GM21619 (cell line): ENCODE results near the gene KLF13.
"Not testable (repeated sequence)": the region's sequence is repeated elsewhere in the genome, so short reads cannot be mapped to it uniquely, and the experiment has no call there.

Experiments used
- ATAC-seq: cut with Tn5 transposase; IDR thresholded peaks from one replicate; pipeline ENCODE4 v1.9.1; 2021; ENCODE audit not compliant: unreplicated experiment

KLF13 gene

DNA sequence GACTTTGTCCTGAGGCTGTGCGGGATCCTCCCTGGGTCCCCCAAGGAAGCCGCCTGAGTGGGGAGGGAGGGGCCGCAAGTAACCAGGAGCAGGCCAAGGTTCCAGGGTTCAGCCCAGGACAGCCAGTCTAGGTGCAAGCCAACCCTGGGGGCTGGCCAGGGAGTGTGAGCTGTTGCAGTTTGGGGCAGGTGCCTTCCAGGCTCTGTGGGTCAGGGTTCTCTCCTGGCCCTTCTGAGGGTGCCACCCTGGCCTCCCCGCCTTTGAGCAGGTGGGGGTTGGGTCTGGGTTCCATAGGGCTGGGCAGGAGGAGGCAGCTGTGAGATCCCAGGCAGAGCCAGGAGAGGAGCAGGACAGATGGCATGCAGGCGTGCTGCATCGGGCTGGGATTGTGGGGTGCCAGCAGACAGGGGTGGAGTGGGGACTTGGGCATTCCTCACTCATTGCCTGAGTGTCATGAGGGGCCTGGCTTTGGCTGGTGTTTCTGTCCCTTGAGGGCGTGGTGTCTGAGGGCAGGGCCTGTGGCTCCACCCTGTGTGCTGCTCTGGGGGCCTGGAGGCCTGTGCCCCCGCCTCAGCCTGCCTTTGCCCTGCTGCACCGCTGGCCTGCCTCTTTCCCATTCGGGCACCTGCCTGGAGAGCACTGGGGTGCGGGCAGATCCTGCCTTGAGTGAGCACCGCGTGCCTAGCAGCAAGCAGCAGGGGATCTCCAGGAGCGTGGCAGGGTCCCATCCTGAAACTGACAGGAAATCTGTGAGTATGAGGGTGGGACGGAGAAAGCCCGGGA, 18.4 kb downstream of the KLF13 start:
- ATAC-seq, result peak; percentile 39

DNA sequence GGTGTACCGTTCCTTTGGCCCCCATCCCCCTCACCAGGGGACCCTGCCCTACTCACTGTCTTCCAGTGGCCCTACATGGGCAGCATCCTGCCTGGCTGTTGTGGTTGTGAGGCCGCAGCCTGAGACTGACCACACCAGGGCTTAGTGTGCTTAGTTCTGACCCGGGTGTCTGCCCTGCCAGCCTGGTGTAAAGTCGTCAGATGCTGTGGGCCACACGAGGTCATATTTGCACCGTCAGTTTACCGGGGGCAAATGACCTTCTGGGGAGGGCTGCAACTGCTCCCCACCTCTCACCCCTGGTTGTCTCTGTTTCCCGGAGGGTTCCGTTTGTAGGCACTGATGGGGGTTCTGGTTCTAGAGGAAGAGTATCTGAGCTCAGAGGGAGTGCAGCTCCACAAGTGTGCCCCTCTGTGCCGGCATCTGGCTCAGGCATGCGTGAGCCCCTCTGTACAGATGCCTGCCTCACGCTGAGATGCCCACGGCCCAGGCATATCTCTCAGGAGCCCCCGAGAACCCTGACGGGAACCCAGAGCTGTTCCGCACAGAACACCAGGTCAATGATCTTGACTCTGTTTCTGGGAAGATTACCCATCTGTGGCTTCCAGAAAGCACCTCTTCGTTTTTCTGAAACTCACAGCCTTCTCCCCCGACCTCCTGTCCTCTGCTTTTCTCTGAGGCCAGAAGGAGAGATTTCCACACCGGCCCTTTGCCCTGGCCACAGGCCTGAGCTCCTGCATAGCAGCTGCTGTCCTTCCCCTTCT, 19.2 kb downstream of the KLF13 start:
- peak; percentile 28 for ATAC-seq

DNA sequence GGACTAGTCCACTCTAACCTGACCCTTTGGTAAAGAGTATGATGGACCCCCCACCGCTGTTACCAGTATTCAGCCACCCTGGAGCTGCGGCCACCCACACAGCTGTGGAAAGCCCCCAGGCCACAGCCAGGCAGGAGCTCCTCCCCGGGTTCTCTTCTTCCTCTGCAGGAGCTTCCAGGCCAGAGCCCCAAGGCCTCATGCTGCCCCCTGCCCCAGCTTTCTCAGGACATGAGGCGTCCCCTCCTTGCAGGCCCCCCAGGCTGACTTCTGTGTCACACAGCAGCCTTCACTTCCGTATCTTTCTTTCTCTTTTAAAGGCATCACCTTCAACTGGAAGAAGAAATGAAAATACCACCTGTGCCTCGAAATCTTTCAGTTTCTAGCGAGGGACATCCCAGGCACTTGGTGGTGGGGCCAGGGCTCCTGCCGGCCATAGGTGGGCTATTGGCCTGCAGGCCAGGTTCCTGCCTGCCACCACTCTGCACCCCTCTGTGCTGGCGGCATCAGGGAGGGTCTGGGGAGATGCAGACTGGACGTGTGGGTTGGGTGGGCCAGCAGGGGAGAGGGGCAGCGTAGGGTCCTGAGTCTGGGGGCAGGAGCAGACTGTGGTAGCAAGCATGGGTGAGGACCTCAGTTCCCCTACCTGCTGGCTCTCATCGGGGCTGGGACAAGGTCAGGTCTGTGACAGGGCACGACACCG, 19.9 kb downstream of the KLF13 start:
- ATAC-seq, result peak; percentile 41

DNA sequence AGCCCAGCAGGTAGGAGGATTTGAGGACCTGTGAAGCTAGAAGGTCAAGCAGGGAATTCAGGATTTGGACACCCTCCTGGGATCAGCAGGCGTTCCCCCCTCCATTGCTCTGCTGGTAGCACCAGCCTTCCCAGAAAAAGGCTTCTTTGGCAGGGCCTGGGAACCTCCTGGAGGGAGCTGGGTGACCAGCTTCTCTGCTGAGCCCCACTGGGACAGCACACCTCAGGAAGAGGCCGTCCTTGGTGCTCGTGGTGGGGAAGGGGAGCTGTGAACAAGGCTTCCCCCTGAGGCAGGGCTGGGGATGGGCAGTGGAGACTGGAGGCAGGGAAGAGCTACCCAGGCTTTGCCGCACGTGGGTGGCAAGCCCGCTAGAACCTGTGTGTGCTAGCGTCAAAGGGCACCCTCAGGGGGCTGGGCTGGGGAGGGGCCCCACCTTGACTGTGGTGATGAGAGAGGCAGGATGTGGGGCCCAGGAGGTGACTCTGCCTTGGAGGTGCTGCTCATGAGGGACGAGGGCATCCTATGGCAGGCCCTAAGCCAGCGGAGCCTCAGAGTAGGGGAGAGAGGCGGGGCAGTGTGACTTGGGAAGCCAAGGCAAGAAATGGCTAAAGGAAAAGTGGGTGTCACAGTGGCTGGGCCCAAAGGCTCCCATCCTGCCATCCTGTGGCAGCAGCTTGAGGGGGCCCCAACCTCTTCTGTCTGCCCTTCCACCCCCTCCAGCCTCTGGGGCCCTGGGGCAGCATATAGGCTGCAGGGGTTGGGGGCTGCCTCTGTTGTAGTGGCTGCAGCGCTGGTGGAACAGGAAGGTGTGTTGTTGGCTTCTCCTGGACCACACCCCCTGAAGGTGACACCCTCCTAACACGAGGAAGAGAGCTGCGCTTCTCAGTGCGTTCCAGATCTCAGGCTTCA, 20.7 kb downstream of the KLF13 start:
- ATAC-seq, result no peak

DNA sequence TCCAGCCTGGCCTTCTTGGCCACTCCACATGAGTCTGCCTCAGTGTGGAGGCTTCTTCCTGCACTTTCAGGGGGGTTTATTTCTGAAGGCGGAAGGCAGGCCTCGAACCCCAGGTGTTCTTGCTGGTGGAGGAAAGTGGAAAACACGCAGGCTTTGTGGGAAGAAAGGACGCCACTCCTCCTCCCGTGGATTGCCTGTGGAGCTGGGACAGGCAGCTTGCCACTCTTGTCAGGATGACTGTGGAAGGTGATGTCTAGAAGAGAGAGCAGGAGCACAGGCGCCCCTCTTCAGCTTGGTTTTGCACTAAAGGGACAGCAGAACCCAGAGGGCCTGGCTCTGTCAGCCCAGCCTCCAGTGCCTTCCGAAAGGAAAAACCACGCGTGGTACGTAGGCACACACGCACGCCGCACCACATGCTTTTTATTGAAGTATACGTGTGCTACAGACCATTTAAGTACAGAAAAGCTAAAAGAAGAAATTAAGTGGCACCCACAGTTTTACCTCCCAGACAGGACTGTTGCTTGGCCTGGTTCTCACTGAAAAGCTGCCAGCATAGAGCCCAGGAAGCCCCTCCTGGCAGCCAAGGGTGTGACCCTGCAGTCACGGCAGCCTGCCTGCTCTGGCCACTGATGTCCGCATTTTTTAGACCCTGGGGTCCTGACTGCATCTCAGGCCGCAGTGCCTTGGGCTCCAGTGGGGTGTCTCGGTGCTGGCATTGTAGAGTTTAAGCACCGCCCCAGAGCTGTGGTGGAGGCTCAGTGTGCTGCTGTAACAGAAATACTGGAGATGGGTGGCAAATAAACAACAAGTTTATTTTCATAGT, 21.6 kb downstream of the KLF13 start:
- no peak for ATAC-seq

DNA sequence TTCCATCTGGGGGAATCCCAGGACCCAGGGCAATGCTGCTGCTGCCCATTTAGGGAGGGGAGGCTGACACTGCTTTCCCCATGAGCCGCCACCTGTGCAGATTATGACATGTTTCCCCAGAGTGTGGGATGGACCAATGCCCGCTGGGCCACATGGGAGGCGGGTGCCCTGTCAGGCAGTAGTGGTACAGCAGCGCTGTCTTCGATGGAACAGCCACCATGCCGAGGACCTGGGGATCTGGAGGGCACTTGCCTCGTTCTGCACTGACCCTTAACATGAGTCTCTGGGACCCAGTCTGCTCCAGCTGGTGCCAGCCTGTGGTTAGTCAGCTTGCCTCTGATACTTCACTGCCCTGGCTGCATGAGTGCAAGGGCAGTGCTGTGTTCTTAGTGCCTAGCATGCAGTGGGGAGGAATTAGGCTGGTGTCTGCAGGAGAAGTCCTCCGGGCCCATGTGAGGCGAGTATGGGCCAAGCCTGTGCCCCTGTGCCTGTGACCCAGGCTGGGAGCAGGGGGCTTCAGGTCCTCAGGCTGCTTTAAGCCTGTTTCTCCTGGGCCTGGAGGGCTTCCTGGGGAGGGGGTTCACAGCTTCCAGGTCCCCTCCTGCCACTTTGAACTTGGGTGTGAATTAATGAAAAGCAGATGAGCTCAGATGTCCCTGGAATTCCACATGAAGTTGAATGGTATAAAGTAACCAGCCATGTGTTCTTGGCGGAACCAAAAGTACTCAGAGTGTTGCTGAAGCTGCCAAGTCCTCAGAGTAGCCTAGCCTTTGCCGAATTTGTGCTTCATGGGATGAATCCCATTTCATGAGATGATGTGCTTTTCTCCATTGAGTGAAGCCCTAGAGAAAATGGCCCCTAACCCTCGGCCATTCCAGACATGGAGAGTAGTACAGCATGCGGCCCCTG, 22.9 kb downstream of the KLF13 start:
- ATAC-seq, result no peak

DNA sequence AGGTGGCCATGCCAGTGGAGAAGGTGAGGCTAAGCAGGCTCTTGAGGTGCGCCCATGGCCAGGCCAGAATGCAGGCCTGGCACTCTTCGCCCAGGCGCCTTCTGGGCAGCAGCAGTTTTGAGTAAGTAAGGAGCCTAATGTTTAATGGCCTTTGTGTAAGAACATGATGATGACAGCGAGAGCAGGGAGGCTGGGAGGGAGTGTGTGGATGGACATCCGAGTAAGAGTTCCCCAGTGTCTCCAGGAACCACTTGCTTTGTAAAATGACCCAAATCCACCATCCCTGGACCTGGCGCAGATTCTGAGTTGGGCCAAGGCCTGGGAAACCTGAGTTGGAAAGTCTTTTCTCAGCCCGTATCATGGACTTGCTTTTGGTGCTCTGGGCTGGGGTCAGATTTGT, 24.1 kb downstream of the KLF13 start:
- ATAC-seq, result no peak

DNA sequence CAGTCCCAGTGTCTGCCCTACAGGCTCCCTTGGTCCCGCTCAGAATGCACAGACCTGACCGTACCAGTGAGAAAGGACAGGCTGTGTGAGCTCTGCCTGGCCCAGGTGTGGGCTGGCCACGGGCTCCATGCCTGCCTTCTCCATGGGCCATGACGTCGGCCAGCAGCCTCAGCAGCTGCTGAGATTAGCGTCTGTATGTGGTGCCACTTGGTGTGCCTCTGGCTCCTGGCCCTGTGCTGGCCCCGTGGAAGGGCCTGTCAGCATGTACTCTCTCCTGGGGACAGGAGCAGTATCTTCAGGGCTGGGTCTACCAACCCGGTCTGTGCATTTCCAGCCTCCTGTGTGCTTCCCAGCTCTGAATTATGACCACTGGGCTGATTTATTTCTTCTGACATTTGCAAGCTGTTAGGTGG, 25.7 kb downstream of the KLF13 start:
- ATAC-seq, result no peak

DNA sequence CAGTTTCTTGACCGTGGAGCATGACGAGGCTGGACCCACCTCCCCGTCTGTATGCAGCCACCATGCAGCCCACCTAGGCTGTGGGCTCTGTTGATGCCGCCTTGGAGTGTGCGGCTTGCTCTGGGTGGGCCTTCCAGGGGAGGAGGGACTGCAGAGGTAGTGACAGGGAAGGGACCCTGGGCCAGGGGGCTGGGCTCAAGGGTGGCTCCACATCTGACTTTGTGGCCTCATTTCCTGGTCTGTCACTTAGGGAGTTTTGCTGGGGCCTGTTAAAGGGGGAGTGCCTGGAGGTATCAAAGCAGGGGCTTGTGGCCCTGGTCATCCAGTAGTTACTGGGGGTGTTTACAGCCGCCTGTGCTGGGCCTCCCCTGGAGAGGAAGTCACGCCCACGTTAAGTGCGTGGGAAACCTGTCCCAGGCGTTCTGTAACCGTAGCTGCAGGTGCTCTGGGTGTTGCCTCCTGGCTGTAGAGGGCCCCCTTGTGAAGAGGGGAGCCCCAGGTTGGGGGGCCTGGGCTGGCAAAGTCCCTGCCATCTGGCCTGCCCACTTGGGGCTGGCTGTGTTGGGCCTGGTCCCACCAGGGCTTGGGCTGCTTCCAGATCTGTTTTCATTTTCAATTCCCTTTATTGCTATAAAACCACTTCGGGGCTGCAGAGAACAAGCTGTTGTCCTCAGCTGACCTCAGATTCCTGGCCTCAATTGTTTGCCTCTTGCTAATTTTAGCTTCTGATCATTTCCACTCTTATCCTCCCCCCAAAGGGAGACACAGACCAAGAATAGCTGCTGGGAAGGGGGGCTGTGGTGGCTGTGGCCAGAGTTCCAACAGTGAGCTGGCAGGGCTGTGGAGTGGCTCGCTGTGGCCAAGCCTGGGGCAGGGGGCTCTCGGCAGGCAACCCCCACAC, 26.5 kb downstream of the KLF13 start:
- peak; percentile 71 for ATAC-seq

DNA sequence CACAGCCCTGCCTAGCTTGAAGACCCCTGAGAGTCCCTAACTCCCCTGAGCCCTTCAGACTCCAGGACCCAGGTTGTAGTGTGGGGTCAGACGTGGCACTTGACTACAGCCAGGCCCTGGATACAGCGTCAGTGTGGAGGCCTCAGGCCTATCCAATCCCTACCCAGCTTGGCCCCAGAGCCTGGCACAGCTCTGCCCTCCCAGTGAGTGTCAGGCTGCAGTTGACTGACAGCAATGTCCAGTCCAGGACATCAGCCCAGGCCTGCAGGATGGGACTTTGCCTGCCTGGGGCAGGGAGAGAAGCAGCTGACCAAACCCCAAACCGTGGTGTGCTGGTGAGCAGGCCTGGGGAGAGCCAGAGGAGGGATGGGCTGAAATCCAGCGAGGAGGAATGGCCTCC, 27.3 kb downstream of the KLF13 start:
- ATAC-seq, result no peak

DNA sequence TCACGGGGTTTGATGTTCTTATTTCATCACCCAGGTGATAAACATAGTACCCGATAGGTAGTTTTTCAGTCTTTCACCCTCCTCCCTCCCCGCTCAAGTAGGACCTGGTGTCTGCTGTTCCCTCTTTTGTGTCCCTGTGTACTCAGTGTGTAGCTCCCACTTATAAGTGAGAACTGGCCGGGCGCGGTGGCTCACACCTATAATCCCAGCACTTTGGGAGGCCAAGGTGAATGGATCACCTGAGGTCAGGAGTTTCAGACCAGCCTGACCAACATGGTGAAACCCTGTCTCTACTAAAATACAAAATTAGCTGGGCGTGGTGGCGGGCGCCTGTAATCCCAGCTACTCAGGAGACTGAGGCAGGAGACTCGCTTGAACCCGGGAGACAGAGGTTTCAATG, 29.5 kb downstream of the KLF13 start:
- not testable (repeated sequence) for ATAC-seq

DNA sequence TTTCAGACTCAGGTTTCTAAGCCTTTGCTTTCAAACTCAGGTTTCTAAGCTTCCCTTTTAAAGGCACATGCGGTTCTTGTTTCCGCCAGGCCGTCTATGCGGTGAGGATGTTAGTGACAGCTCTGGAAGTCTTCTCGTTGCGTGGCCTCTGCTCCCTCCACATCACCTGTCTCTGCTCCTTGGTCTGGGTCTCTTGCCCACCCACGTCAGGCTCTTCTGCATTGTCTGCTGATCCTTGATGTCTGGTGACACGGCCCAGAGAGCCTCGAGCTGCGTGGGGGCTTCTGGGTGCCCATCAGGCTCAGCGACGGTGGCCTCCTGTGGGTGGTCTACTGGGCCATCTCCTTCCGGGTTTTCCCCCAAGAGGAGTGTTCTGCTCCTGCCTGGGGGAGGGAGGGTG, 30.5 kb downstream of the KLF13 start:
- ATAC-seq, result no peak

DNA sequence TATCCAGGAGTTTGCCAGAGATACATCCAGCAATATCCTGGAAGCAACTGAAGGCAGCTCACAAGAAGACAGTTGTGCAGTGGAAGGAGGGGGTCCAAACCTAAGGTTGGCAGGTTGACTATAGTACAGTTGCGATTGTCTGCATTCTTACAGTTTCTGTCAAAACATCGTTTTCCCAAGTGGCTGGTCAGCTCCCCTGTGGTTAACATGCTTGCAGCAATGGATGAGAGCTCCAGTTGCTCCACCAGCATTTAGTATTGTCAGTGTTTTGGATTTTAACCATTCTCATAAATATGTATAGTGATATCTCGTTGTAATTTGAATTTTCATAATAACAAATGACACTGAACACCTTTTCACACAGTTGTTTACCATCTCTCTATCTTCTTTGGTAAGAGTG, 31.5 kb downstream of the KLF13 start:
- ATAC-seq, result no peak

DNA sequence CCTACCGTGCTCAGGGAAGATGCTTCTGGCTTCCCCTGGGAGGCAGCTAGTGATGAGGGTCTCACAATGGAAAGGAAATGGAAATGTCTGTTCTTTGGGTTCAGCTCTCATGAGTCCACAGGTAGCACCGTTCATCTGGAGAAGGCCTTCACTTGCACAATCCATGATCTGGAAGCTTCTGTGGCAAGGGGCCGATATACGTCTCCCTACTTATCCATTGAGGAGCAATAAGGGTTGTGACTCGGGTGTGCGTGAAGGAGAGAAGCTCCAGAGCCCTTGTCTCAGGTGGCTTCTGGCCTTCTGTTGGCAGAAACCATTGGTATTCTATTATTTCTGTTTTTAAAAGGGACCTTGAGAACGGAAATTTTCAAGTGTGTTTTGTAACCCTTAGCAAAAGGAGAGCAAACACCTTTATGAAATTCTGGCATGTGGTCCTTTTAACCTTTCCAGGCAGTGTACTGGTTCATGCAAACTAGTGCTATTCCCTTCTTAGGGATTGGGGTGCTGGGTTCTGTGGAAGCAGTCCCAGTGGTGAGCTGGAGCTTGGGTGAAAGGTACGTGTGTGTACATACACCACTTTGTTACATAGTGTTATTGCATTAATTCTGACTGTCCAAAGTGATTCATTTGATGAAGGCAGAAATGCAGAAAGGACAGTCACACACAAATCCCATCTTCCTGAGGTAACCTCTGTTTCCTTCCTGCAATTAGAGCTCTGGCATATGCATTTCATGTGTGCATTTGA, 32.5 kb downstream of the KLF13 start:
- no peak for ATAC-seq

DNA sequence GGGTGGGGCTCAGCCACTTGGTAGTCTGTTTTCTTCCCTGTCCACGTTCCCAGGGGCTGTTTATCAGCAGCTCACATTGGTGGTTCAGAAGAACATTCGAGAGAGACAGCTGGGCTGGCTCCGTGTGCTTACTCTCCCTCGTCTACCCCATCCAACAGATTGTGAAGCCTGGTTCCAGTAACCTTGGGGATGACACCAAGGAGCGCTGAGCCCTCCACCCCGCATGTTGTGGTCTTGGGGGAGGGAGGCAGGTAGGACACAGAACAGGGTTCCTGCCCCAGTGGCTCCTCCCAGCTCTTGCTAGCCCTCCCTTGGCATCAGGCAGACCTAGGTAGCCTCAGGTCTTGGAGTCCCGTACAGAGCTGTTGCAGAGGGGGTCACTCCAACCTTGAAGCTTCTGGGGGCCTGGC, 33.1 kb downstream of the KLF13 start:
- no peak for ATAC-seq

DNA sequence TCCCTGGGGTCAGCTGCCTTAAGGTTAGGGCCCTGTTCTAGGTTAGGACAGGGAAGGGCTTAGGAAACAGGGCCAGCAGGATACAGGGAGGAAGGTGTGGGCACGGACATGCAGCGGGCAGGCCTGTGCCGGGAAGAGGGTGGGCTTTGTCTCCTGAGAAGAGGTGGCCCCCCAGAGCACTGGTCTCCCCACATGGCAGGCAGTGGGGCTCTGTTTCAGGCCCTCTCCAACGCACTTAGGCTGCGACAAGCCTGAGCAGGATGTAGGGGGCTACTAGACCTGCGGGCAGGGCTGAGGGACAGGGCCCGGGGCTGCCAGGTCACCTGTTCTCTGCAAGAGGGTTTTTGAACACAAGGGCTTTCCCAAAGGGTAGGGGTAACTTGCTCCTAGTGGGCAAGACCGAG, 33.5 kb downstream of the KLF13 start:
- ATAC-seq, result no peak
